Mesendoderm (in vitro differentiated cells): ENCODE data around the gene DSC2.

Source experiments
- DNase-seq: peaks from one replicate; pipeline ENCODE4 v3.0.0; 2013
- H2AK5ac ChIP-seq: 2 replicates; pipeline ENCODE4 v1.6.1; 2013; ENCODE audit warnings: low read length, inconsistent platforms
- H2BK120ac ChIP-seq: 2 replicates; pipeline ENCODE4 v1.6.1; 2013; ENCODE audit warnings: low read depth, mild to moderate bottlenecking, low read length, moderate library complexity, mixed read lengths
- H2BK15ac ChIP-seq: replicated peaks from 2 replicates; pipeline ENCODE4 v1.6.1; 2013; ENCODE audit warnings: low read depth, mild to moderate bottlenecking, moderate library complexity
- H2BK5ac ChIP-seq: 2 replicates; pipeline ENCODE4 v1.6.1; 2013; ENCODE audit warnings: low read length, inconsistent platforms
- H3K18ac ChIP-seq: 2 replicates; pipeline ENCODE4 v1.6.1; 2013; ENCODE audit warnings: mild to moderate bottlenecking, low read length, mixed read lengths
- H3K23ac ChIP-seq: one replicate; pipeline ENCODE4 v1.6.1; 2013; ENCODE audit warnings: low read length
- H3K27ac ChIP-seq: 2 replicates; pipeline ENCODE4 v1.5.1; 2013; ENCODE audit warnings: low read depth, mild to moderate bottlenecking, inconsistent platforms, low read length, moderate library complexity
- H3K27me3 ChIP-seq: 2 replicates; pipeline ENCODE4 v1.6.1; 2013; ENCODE audit warnings: low read length, control low read depth, mild to moderate bottlenecking, inconsistent platforms; ENCODE audit not compliant: insufficient read depth, poor library complexity
- H3K36me3 ChIP-seq: 2 replicates; pipeline ENCODE4 v1.6.1; 2013; ENCODE audit warnings: low read length, inconsistent platforms; ENCODE audit not compliant: control insufficient read depth, insufficient read depth
- H3K4ac ChIP-seq: one replicate; pipeline ENCODE4 v1.6.1; 2013; ENCODE audit warnings: low read depth, mild to moderate bottlenecking, low read length, moderate library complexity
- H3K4me1 ChIP-seq: 2 replicates; pipeline ENCODE4 v1.6.1; 2013; ENCODE audit warnings: low read depth, low read length, inconsistent platforms; ENCODE audit not compliant: control insufficient read depth
- H3K4me2 ChIP-seq: 2 replicates; pipeline ENCODE4 v1.6.1; 2013; ENCODE audit warnings: low read length
- H3K4me3 ChIP-seq: 2 replicates; pipeline ENCODE4 v1.5.1; 2013; ENCODE audit warnings: mild to moderate bottlenecking, low read length
- H3K56ac ChIP-seq: one replicate; pipeline ENCODE4 v1.6.1; 2013; ENCODE audit warnings: low read length
- H3K79me1 ChIP-seq: 2 replicates; pipeline ENCODE4 v1.6.1; 2013; ENCODE audit warnings: low read length, inconsistent platforms
- H3K79me2 ChIP-seq: 2 replicates; pipeline ENCODE4 v1.6.1; 2013; ENCODE audit warnings: mild to moderate bottlenecking, low read length; ENCODE audit not compliant: control insufficient read depth, insufficient read depth
- H3K9ac ChIP-seq: 2 replicates; pipeline ENCODE4 v1.6.1; 2013; ENCODE audit warnings: low read length, inconsistent platforms
- H4K5ac ChIP-seq: one replicate; pipeline ENCODE4 v1.6.1; 2013; ENCODE audit warnings: low read length
- H4K8ac ChIP-seq: one replicate; pipeline ENCODE4 v1.6.1; 2013; ENCODE audit warnings: low read depth, mild to moderate bottlenecking, control low read depth, low read length, moderate library complexity
- WGBS: extraction: QIAGEN DNeasy Blood & Tissue Kit; methylation state at CpG from one replicate; pipeline ENCODE4 v1.1.7; 2013; ENCODE audit warnings: low lambda C conversion rate, missing lambda C conversion rate; ENCODE audit not compliant: insufficient coverage; ENCODE audit errors: extremely low coverage; 5-methylcytosine and 5-hydroxymethylcytosine counted together

DSC2 gene

GRCh38 chr18:31048216-31048615, 54.0 kb downstream of the DSC2 start:
- Histone ChIP-seq H2BK15ac (no peak overlapping the region), H3K56ac (no peak overlapping the region), H3K36me3 (no peaks in the 10 kb centered on the region), H3K79me2 (no peaks in the 10 kb centered on the region), H4K8ac (no peak overlapping the region), H2BK5ac (no peak overlapping the region), H3K18ac (no peak overlapping the region), H2AK5ac (no peak overlapping the region), H3K4me3 (no peak overlapping the region), H3K27ac (no peak overlapping the region), H3K4me1 (no peaks in the 10 kb centered on the region), H2BK120ac (no peak overlapping the region), H3K4ac (no peak overlapping the region), H4K5ac (no peak overlapping the region), H3K23ac (no peak overlapping the region), H3K9ac (no peak overlapping the region), H3K4me2 (no peak overlapping the region), H3K27me3 (peaks cover 6% of the 10 kb centered on the region), H3K79me1 (no peaks in the 10 kb centered on the region)
- no CpG with 5 or more reads among the region's 2 CpGs for WGBS
- DNase-seq, result no peak

DNA sequence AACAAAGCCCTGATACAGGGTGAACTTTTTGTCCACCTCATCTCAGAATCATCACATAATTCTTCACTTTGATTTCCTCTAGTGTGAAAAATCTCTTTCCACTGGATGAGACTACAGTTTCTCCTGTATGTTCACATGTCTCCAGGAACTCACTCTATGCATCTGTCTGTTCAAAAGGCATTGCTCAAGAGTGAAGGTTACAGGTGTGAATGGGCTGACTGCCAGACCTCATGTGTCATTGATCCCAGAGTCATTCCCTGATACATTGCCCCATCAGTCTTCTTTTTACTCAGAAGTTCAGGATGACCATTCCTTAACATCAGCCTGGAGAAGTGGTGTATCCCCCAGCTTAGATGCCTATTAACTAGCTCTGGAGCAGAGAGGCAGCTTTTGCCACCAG, 55.3 kb downstream of the DSC2 start:
- H3K9ac ChIP-seq, result no peak overlapping the region
- no peak overlapping the region for H2BK15ac ChIP-seq
- no peak overlapping the region for H3K23ac ChIP-seq
- H4K5ac ChIP-seq, result no peak overlapping the region
- no peak overlapping the region for H2BK120ac ChIP-seq
- no peaks in the 10 kb centered on the region for H3K4me1 ChIP-seq
- H2BK5ac ChIP-seq, result no peak overlapping the region
- no peak overlapping the region for H3K4me2 ChIP-seq
- H3K79me1 ChIP-seq, result no peaks in the 10 kb centered on the region
- H3K4ac ChIP-seq, result no peak overlapping the region
- H4K8ac ChIP-seq, result no peak overlapping the region
- H3K79me2 ChIP-seq, result no peaks in the 10 kb centered on the region
- H3K18ac ChIP-seq, result no peak overlapping the region
- no peak overlapping the region for H3K27ac ChIP-seq
- no peak overlapping the region for H2AK5ac ChIP-seq
- H3K27me3 ChIP-seq, result peaks cover 8% of the 10 kb centered on the region
- H3K36me3 ChIP-seq, result no peaks in the 10 kb centered on the region
- H3K56ac ChIP-seq, result no peak overlapping the region
- no peak overlapping the region for H3K4me3 ChIP-seq
- no peak for DNase-seq

GRCh38 chr18:31045599-31045998, 56.6 kb downstream of the DSC2 start:
- Histone ChIP-seq H3K79me1 (no peaks in the 10 kb centered on the region), H3K4me3 (no peak overlapping the region), H3K56ac (no peak overlapping the region), H3K27me3 (peaks cover 15% of the 10 kb centered on the region), H3K23ac (no peak overlapping the region), H2BK15ac (no peak overlapping the region), H2BK120ac (no peak overlapping the region), H3K9ac (no peak overlapping the region), H3K4me1 (peaks cover 2% of the 10 kb centered on the region), H3K4me2 (no peak overlapping the region), H2BK5ac (no peak overlapping the region), H3K79me2 (no peaks in the 10 kb centered on the region), H2AK5ac (no peak overlapping the region), H3K36me3 (no peaks in the 10 kb centered on the region), H3K27ac (no peak overlapping the region), H4K5ac (no peak overlapping the region), H3K18ac (no peak overlapping the region), H4K8ac (no peak overlapping the region), H3K4ac (no peak overlapping the region)
- DNase-seq, result no peak
- no CpG with 5 or more reads among the region's 6 CpGs for WGBS

DNA sequence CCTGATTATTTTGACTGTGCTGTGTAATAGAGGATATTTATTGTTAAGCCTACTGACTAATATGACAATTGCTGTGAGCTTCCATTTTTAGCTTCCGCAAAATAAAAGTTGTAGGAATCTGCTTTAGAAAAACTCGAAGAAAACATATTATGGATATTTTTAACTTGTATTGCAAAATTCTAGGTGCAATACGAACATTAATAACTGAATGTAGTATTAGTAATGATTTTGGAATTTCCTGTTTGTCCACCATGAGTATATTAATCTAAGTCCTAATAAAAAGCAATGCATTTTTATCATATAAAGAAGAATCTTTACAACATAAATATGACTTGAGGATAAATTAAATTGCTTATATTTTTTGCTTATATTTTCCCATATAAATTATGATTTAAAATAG, 57.3 kb downstream of the DSC2 start:
- Histone ChIP-seq H2BK15ac (no peak overlapping the region), H4K8ac (no peak overlapping the region), H3K4me1 (peaks cover 2% of the 10 kb centered on the region), H3K18ac (no peak overlapping the region), H3K9ac (no peak overlapping the region), H3K56ac (no peak overlapping the region), H2BK5ac (no peak overlapping the region), H3K27me3 (peaks cover 17% of the 10 kb centered on the region), H3K36me3 (no peaks in the 10 kb centered on the region), H3K27ac (no peak overlapping the region), H2BK120ac (no peak overlapping the region), H3K4me2 (no peak overlapping the region), H3K4ac (no peak overlapping the region), H3K79me1 (no peaks in the 10 kb centered on the region), H3K4me3 (no peak overlapping the region), H2AK5ac (no peak overlapping the region), H3K23ac (no peak overlapping the region), H4K5ac (no peak overlapping the region), H3K79me2 (no peaks in the 10 kb centered on the region)
- DNase-seq, result no peak
- WGBS, result no CpG with 5 or more reads among the region's 3 CpGs

GRCh38 chr18:31043709-31044108, 58.5 kb downstream of the DSC2 start:
- peaks cover 17% of the 10 kb centered on the region for H3K27me3 ChIP-seq
- no CpG with 5 or more reads among the region's 7 CpGs for WGBS

GRCh38 chr18:31042406-31043181, 59.6 kb downstream of the DSC2 start, which contains the start of gene DSC3:
TSS of gene DSC3 (minus strand) at chr18:31042742. CDS start at chr18:31042660, 82 bp downstream.
- no peaks in the 10 kb centered on the region for H3K36me3 ChIP-seq
- DNase-seq, result peak; percentile 74
- H3K9ac ChIP-seq, result peak within 1 kb of the TSS; percentile 67
- H2AK5ac ChIP-seq, result no peak within 1 kb of the TSS
- H2BK120ac ChIP-seq, result no peak within 1 kb of the TSS
- H3K23ac ChIP-seq, result no peak within 1 kb of the TSS
- H3K4me1 ChIP-seq, result peaks cover 2% of the 10 kb centered on the region
- H3K79me2 ChIP-seq, result no peaks in the 10 kb centered on the region
- H3K4me3 ChIP-seq, result peak within 1 kb of the TSS; percentile 40
- H3K27ac ChIP-seq, result no peak within 1 kb of the TSS
- peak within 1 kb of the TSS; percentile 83 for H3K56ac ChIP-seq
- peaks cover 17% of the 10 kb centered on the region for H3K27me3 ChIP-seq
- no peak within 1 kb of the TSS for H2BK5ac ChIP-seq
- no peaks in the 10 kb centered on the region for H3K79me1 ChIP-seq
- H2BK15ac ChIP-seq, result no peak within 1 kb of the TSS
- no peak within 1 kb of the TSS for H4K8ac ChIP-seq
- peak within 1 kb of the TSS; percentile 53 for H3K18ac ChIP-seq
- peak within 1 kb of the TSS; percentile 92 for H3K4me2 ChIP-seq
- no peak within 1 kb of the TSS for H3K4ac ChIP-seq
- H4K5ac ChIP-seq, result no peak within 1 kb of the TSS
- WGBS, result no CpG with 5 or more reads among the region's 73 CpGs

More at GRCh38 chr18:31043709-31044108, 58.5 kb downstream of the DSC2 start:
- Histone ChIP-seq H2AK5ac (no peak overlapping the region), H3K56ac (no peak overlapping the region), H3K4me2 (no peak overlapping the region), H3K9ac (no peak overlapping the region), H2BK5ac (no peak overlapping the region), H3K4ac (no peak overlapping the region), H3K18ac (no peak overlapping the region), H2BK15ac (no peak overlapping the region), H3K23ac (no peak overlapping the region), H4K5ac (no peak overlapping the region), H3K4me1 (peaks cover 2% of the 10 kb centered on the region), H4K8ac (no peak overlapping the region), H3K27ac (no peak overlapping the region), H3K79me2 (no peaks in the 10 kb centered on the region), H3K36me3 (no peaks in the 10 kb centered on the region), H3K4me3 (no peak overlapping the region), H3K79me1 (no peaks in the 10 kb centered on the region), H2BK120ac (no peak overlapping the region)
- no peak for DNase-seq
